NCI-H748 treated with DMSO at 0.1 percent for 48 hours (cell line): ENCODE results near the gene WDR62.
A peak's percentile ranks its signal among the peaks of the same experiment; 100 is the strongest.

Experiments
- DNase-seq: peaks from one replicate; lab custom pipeline; 2025; lab: John Stamatoyannopoulos, UW

Gene WDR62

GRCh38 chr19:36054733-36055686, at the start of gene WDR62:
Gene WDR62 (plus strand): TSS chr19:36054897. CDS start chr19:36054972, 75 bp downstream.
- peak; percentile 98 for DNase-seq

- DNase-seq, result no peak
Measured at GRCh38 chr19:36006955-36007354, 47.7 kb upstream of the WDR62 start.

- no peak for DNase-seq
Measured at GRCh38 chr19:36008336-36008978, 46.2 kb upstream of the WDR62 start, which contains the start of gene SYNE4. Gene SYNE4 (minus strand): TSS chr19:36008813. CDS start chr19:36008681, 132 bp downstream.

- DNase-seq, result peak; percentile 25
Measured at GRCh38 chr19:36009220-36009619, 45.5 kb upstream of the WDR62 start.

GRCh38 chr19:36009633-36010379, 44.9 kb upstream of the WDR62 start:
- no peak for DNase-seq

- DNase-seq, result no peak
Measured at GRCh38 chr19:36010402-36010801, 44.3 kb upstream of the WDR62 start.

GRCh38 chr19:36013280-36014011, 41.3 kb upstream of the WDR62 start:
- DNase-seq, result no peak

- DNase-seq, result peak; percentile 99
Measured at GRCh38 chr19:36014012-36014924, 40.4 kb upstream of the WDR62 start, which contains the start of gene ALKBH6. Gene ALKBH6 (minus strand): TSS chr19:36014213. CDS start chr19:36013397, 816 bp downstream.

GRCh38 chr19:36019061-36019670, 35.5 kb upstream of the WDR62 start:
- DNase-seq, result no peak

GRCh38 chr19:36023432-36023831, 31.3 kb upstream of the WDR62 start:
- no peak for DNase-seq

- DNase-seq, result no peak
Measured at GRCh38 chr19:36025541-36025940, 29.2 kb upstream of the WDR62 start.

- no peak for DNase-seq
Measured at GRCh38 chr19:36026091-36026876, 28.4 kb upstream of the WDR62 start.

GRCh38 chr19:36027696-36028095, 27.0 kb upstream of the WDR62 start:
- DNase-seq, result no peak

GRCh38 chr19:36028313-36029041, 26.2 kb upstream of the WDR62 start:
- no peak for DNase-seq

- no peak for DNase-seq
Measured at GRCh38 chr19:36030264-36031148, 24.2 kb upstream of the WDR62 start.

- no peak for DNase-seq
Measured at GRCh38 chr19:36031308-36031707, 23.4 kb upstream of the WDR62 start.
